HG02981 (cell line): ENCODE results near the gene RERE.
"Not testable (repeated sequence)": the region's sequence is repeated elsewhere in the genome, so short reads cannot be mapped to it uniquely, and the experiment has no call there.

ENCODE experiments used
- ATAC-seq: cut with Tn5 transposase; IDR thresholded peaks from one replicate; pipeline ENCODE4 v1.9.1; 2021; ENCODE audit warnings: mild to moderate bottlenecking, moderate library complexity; ENCODE audit not compliant: unreplicated experiment

The RERE gene

DNA sequence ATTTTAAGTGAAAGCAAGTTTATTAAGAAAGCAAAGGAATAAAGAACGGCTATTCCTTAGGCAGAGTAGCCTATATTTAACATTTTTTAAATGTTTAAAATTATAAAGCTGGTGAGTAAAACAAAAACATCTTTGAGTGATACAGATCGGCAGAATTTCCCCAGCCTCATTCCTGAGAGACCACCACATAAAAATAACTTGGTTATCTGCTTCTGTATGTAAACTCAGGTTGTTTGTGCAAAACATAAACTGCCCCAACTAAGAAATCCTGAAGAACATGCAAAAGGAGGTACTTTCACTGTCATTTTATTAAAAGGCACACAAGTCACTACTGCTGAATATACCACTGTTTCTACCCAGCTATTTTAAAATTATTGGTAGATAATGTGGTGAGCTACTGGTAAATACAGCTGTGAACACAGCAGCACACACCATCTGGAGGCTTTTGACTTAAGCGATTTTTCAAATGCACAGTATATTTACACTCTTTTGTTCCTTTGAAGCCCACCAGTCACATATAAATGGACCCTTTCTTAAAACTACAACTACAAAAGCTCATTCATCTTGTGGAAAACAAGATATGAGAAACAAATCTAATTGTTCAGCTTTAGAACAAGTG lies 119.3 kb downstream of the RERE start:
- no peak for ATAC-seq

DNA sequence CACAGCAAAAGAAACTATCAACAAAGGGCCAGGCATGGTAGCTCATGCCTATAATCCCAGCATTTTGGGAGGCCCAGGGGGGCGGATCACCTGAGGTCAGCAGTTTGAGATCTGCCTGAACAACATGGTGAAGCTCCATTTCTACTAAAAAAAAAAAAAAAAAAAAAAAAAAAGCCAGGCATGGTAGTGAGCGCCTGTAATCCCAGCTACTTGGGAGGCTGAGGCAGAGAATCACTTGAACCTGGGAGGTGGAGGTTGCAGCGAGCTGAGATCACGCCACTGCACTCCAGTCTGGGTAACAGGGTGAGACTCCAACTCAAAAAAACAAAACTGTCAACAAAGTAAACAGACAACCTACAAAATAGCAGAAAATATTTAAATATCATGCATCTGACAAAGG lies 122.0 kb downstream of the RERE start:
- not testable (repeated sequence) for ATAC-seq

DNA sequence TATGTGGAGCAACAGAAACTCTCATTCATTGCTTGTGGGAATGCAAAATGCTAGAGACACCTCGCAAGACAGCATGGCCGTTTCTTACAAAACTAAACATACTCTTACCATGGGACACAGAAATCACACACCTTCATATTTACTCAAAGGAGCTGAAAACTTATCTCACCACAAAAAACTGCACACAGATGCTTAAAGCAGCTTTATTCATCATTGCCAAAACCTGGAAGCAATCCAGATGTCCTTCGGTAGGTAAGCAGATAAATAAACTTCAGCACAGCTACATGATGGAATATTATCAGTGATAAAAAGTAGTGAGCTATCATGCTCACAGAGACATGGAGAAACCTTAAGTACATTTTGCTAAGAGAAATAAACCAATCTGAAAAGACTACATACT lies 124.3 kb downstream of the RERE start:
- no peak for ATAC-seq

DNA sequence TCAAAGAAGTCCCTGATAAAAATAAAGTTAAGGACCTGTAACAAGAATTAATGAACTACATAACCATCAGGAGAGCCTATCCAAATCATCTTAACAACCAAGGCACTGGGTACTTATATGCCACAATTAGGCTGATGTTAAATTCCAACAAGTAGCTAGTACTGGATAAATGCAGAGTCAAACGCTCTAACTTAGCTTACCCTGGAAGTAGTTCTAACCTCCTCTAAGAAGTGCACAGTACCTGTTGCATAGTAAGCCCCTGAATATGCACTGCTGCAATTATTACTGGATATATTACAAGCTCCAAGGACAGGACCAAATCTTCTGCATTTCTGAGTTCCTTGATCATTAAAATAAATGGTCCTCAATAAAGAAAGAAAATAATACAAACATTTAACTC lies 125.8 kb downstream of the RERE start:
- no peak for ATAC-seq

DNA sequence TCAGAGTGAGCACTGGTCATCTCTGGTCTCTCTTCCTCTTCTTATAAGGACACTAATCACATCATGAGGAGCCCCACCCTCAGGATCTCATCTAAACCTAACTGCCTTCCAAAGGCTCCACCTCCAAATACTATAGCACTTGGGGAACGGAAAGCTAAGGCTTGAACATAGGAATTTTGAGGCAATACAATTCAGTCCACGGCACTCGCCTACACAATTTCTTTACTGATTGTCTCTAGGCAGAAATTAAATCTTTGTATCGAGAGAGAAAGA lies 127.3 kb downstream of the RERE start:
- ATAC-seq: no peak

DNA sequence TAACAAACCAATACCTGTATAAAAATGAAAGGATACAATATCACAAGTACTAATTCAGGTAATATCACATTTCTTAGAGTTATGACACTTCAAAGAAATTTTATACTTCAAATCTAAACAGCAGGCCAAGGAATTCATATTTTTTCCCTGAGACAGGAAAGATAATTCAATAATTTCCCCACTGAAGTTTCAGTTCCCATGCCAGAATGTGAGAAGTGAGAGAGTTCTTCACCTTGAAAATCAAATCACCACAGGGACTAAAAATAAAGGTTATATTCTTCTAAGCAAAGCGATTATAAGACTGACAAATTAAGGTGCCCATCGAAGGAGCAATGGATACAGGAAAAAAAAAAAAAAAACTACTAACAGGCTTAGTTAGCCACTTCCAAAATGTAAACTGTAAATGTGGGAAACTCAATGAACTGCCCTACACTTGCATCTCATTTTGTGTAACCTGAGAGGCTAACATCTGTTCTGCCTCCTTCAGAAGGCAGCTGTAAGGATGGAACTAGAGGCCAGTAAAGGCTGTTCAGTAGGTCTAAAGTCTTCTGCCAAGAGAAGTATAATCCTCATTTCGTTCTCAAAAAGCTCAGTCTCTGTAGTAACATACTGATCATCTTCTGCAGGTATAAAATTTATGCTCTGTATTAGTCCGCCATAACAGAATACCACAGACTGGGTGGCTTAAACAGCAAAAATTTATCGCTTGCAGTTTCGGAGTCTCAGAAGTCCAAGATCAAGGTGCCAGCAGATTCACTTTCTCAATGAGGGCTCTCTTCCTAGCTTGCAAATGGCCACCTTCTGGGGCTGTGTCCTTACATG lies 127.8 kb downstream of the RERE start:
- no peak for ATAC-seq

DNA sequence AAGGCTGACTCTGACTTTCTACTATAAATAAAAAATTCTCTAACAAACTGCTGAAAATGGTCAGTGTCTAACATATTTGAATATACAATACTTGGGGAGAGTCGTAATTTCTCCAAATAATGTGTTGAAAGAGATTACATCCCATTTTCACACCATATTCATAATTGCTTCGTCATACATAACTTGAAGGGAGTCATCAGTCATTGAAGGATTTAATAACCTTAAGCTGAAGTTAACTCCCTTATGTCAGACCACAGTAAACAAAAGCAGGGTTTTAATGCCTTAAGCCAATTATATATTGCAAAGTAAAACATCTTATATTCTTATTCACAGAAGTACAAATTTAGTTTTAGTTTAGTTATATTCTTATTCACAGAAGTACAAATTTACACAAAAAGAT lies 129.9 kb downstream of the RERE start:
- no peak for ATAC-seq

DNA sequence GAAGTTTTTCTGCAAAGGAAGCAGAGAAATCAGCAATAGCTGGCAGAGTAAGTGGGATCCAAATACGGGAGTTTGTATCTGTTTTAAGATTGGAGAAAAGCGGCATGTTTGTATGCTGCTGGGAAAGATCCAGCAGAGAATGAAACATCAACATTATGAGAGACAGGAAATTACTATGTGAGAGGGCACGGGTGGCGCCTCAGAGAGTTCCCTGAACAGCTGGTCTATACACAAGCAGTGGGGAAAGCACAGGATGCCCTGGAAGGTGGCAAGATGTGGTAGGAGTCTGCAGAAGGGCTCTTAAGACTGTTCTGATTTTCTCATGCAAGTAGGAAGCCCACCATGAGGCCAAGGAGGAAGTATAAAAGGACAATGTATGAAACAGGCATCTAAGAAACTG lies 130.4 kb downstream of the RERE start:
- no peak for ATAC-seq

DNA sequence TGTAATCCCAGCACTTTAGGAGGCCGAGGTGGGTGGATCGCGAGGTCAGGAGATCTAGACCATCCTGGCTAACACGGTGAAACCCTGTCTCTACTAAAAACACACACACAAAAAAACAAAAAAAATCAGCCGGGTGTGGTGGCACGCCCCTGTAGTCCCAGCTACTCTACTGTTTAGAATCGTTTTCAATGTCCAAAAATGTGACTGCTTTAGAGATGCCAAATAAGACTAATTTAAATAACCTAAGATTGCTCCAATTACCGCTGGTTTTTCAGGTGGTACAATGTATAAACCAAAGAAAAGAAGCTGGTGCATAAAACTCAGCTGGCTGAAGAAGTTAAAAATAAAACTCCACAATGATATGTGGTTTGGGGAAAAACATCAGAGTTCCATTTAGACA lies 132.0 kb downstream of the RERE start:
- no peak for ATAC-seq

DNA sequence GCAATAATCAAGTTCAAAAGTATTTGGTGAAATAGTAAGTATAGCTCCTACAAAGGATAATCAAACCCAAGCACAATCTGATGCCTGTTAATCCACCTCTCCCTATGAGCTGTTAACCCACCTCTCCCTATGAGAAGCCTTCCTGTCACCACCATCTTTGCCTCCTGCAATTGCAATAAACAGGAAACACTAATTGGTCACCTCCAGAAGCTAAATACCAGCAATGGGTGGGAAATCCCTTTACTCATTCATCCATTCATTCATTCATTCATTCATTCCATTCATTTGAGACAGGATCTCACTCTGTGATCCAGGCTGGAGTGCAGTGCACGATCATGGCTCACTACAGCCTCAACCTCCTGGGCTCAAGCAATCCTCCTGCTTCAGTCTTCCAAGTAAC lies 132.8 kb downstream of the RERE start:
- no peak for ATAC-seq

DNA sequence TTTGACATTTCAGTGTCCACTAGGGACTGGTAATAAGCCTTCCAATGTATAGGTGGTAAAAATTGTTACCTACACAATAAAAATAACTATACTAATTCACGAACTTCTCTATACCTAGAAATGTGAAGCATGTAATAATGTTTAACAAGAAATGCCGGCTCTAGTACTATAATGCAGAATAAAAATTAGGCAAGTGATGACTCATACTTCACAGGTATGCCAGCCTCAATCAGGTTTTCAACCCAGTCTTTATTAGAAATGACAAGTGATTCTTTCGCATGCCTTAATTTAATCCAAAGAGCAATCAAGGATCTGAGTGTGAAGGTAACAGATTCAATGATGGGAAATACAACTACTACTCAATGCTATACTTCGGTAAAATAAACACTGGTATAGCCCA lies 134.9 kb downstream of the RERE start:
- ATAC-seq: no peak

DNA sequence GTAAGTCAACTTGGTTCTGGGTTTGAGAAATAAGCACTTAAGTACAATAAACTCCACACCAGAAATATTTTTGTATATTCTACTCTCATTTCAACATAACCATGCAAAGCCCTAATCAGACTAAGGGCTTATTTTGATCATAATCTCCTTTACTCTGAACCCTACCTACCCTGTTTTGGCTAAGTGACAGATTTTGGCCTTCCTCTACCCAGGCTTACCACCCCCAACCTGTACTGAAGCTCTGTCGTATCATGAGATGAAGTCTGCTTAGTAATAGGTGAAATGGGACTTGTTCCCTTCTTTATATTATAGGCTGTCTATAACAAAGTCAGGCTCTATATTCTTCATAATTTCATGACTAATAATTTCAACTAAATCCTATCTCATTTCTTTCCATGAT lies 135.5 kb downstream of the RERE start:
- no peak for ATAC-seq

DNA sequence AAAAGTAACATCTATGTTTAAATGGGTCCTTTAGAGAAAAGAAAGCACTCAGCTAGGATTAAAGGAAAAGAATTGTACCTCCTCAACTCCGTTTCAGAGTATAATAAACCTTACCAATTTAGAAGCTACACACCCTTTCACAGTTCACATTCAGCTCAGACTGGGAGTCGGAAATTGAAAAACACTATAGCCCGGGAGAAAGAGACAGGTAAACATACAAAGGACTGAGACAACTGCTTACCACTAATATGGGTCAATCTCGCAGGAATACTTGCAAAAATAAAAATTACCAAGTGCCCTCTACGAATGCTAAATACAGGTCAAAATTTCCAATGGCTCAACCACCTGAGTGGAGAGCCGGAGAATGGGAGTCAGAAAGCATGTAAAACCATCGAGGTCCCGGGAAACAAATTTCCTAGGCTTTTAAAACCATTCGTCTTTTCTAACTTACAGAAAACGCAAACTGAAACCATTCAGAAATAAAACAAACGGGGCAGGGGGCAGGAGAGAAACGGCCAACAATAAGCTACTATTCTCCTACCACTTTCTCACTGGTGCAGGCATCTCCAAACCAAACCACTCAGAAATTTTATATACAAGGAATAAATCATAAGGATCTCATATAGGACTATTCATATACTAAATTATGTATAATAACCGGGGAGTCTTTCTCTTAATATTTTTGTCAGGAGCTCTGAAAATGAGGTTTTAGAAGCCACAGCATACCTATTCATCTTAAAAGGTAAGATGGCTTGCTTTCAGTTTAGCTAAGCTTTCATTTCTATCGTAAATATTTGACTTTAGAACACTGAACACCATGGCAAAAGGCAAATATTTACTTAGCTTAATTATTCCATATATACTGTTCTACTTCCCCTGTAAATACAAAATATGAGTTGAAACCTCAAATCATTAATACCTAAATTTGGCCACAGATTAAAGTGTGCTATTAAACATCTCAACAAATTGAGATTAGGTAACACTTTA lies 136.5 kb downstream of the RERE start:
- ATAC-seq: peak; percentile 49

DNA sequence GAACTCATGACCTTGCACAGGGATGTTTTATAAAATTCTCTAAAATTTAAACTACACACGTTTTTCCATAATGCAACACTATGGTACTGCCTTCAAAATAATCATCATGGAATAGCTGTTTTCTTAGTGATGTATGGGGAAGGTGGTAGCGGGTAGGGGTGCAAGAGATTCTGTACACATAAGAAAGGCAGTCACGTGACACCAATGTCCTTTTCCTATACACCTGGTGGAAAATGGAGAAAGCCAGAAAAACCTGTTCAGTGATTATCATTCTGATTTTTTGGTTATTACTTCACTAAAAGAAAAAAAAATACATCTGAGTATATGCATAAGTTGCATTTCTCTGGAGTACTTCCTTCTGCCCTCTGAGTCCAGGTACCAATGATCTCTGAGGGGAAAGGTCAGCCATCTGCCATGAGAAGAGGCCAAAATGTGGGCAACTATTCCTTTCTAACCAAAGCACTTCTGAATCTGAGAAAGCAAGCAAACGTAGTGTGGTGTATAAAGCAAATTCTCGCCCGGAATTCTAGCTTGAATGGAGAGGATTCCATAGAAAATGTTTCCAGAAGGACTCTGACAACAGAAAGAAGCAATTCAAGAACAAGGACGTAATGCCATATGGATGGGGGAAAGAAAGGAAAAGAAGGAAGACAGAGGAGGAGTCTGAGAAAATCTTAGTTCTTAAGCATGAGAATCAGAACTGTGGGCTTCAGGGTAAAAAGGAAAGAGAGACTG lies 137.3 kb downstream of the RERE start:
- ATAC-seq: no peak

DNA sequence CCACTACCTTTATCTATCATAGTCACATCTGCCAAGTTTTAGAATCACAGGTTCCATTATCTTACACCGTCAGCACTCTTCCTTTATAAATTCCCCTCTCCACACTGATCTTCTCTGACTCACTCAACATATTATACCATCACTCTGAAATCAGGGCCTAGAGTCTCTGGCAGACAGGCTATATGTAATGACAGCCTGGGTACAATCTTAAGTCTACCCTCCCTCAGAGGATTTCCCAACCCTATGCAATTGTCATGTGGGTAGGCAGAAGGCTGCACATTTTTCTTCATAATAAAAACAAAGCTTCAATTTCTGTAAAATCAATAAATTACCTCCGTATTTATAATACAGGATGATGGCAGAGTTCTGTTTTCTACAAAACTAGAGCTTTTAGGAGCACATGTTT lies 138.0 kb downstream of the RERE start:
- no peak for ATAC-seq

DNA sequence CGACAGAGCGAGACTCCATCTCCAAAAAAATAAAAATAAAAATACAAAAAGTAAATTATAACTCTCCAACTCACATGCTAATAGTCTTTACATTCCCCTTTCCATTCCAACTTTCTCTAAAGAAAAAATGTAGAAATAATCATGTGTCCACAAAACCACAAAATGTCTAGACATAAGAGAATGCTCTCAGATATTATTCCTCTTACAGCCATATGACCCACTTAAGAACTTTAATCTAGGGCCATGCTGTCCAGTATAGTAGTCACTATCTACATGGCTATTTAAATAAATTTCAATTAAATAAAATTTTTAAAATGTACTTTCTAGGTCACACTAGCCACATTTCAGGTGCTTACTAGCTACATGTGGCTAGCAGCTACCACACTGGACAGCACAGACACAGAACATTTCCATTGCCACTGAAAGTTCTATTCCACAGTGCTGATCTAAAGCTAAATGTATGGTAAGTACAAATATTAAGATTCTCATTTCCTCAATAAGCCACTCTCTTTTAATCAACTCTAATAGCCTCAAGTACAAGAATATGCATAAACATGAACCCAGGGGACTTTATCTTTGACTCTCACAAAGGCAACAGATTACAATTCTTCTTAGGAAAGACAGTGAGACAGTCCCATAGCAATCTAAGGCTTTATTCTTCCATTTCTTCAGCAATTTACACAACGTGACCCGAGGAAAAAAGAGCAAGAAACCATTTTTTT lies 138.6 kb downstream of the RERE start:
- no peak for ATAC-seq

DNA sequence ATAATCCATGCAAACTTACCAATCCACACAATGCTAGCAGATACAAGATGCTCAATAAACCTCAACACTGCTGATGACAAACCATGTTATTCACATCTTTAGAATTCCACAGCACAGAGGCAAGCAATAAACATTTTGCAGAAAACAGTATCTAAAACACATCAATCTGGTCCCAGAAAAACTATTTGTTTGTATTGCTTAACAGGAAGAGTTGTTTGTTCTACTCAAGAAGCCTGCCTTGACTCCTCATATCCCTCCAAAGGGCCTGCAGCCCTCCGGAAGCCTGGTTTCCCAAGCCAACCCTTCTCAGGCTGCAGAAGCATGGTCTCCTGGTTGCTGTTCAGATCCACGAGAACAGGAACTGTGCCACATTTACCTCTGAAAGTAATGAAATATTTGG lies 139.7 kb downstream of the RERE start:
- ATAC-seq: no peak

DNA sequence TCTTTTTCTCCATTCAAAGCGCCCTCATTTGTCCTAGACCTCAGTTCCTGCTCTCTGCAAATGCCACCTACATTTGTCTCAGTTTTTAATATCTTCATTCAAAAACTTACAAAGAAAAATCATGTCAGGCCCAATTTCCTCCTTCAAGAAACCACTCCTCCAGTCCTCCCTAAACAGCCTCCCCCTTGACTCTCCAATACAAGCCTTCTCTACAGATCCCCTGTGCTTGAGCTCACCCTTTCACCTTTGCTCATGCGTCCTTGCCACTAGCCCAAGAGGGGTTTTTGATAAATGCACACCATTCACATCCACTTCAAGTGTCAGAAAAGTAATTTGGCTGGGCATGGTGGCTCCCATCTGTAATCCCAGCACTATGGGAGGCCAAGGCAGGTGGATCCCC lies 140.6 kb downstream of the RERE start:
- ATAC-seq: no peak

DNA sequence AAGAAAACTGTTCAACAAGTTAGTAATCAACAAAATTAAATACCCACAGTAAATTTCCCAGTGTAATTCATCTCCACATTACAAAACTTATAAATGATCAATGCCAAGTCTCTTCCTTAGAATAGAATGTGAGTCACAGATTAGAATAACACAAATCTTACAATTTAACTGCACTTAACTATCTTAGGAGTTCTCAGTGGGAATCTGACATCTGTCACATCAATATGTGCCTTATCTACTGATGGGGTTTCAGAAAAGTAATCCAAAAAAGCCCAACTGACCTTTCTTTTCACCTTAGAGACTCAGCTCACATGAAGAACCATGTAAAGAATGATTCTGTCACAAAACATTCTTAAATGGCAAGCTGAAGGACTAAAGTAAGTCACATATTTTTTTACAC lies 141.4 kb downstream of the RERE start:
- ATAC-seq: no peak

DNA sequence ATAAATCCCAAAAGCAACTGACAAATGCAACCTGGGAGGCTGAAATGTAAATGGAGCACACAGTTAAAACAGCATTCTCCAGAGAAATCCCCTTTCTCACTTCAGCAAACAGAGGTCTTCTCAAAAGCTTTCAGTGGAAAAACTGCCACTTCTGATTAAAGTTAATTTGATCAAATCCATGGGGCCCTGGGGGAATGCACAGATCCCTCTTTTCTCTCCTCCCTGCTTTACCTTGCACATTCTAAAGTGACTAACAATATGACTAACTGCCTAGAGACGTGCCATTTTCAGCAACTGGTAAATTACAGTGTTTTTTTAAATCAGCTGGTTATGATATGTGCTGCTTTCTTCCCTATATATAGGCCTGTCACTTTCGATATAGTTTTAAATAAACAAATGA lies 142.5 kb downstream of the RERE start:
- ATAC-seq: no peak

DNA sequence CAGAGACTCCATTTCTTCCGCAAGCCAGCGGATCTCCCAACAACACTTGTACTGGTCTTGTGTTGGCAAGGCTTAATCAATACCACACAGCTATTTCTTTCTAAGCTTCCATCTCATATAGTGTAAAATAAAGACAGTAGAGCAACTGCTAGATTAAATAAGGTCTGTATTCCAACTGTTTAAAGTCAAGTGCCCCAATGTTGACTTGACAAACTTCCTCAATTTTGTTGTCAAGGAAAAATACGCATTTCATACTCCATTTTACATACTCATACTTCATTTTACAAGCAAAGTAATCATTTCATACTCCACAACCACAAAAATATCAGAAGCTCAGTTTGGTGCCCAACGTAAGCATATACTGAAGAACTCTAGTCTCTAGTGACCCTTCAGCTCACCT lies 143.0 kb downstream of the RERE start:
- ATAC-seq: no peak
